ENCODE data around the gene ZBTB1.
"Not testable (repeated sequence)": the region's sequence is repeated elsewhere in the genome, so short reads cannot be mapped to it uniquely, and the experiment has no call there.

Gene ZBTB1

GRCh38 chr14:64496764-64497163 is 7.8 kb upstream of the ZBTB1 start:
- no peak for DNase-seq (ENCODE audit: low read depth)

- no peak for DNase-seq (ENCODE audit: low read depth)
Observed at GRCh38 chr14:64500088-64500487, 4.5 kb upstream of the ZBTB1 start.

DNA sequence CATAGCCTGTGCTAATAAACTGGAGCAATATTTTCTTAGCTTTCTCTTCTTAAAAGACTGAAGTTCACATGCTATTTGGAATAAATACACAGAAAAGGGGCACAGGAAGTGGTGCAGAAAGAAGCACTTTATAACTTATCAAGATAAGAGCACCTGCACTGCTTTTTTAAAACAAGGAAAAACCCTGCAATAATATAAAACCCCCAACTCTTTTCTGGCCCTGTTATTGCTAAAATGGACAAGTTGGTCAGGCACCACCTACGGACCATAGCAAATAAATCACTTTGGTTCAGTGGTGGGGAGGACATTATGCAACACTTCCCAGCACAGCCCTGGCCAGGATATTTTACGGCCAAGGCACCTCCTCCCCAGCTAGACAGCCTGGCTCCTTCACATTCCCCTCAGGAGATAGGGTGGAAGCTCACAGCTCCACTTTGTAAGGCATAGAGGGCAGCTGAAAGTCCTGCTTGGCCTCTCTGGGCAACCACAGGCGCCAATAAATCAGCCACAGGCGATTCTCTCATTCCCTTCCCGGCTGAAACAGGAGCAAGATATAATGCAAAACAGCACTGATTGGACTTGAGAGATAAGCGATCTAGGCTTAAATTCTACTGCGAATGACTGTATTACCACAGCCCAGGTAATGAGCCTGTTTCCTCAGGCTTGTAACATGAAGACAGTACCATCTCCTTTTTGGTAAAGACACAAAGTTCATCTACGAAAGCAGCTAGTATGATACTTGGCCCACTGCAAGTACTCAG is 3.0 kb upstream of the ZBTB1 start:
- DNase-seq (ENCODE audit: low read depth): peak; percentile 62

GRCh38 chr14:64502456-64502855 is 2.1 kb upstream of the ZBTB1 start:
- DNase-seq (ENCODE audit: low read depth): no peak

DNA sequence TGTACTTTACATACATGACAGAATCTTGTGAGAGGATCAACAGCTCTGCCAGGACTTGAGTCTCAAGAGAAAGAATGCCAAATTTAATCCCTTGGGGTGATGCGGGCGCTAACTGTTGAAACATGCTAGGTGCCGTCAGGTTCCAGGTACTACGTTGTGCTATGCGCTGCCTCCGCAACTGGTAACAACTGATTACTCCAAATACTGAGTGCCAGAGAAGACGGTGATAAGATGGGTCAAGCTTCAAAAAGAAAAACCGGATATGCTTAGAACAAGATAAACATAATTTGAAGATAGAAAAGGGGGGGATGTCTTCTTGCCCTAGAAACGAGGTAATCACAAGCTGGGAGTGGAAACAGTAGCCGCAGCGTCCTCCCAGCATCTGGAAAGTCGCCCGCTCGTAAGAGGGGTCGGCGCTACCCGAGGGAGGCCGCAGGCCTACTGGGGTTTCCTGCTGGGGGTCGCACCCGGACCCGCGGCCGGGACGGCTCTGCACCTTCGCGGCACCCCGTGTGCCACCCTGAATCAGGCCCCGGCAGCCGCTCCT is 1.6 kb upstream of the ZBTB1 start:
- DNase-seq (ENCODE audit: low read depth): no peak

DNA sequence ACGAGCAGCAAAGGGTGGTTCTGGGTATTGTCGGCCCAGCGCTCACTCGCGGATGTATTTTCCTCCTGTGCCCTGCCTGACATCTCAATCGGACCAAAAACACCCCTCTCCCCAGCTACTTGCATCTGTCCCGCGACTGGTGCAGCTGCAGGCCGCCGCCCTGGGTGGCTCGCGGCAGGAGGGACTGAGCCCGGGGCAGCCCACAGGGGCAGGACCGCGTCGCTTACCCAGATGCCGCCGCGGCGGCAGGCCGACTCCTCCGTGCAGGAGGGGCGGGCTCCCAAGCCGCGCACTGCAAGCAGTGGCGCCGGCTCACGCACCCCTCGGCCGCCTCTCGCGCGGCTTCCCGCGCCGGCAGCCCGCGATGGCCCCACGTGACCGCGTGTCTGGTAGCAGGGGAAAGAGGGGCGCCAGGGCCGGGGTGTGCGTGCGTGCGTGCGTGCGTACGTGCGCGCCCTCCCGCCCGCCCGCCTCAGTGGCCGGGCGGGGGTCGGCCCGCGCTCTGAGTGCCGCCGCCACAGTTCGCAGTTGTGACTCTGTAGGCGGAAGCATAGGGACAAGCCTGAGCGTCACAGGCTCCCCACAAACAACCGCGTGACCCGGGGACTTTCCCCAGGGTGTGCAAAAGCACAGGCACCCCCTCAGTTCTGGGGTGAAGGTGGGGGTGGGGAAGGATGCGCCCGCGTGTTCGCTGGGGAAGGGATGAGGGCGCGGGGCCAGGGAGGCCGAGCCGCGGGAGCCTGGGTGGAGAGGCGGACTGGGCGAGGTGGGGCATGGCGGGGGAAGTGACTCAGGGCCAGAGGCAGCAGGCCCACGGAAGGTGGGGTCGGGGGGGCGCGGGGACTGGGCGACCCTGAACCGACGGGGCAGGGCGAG is 898 bp upstream of the ZBTB1 start, which contains the start of gene ZBTB25:
Gene ZBTB25 (minus strand): TSS at position 405 of the 876 bp plus-strand sequence. CDS start 13,305 bp downstream, outside the sequence.
- DNase-seq (ENCODE audit: low read depth): peak; percentile 84

DNA sequence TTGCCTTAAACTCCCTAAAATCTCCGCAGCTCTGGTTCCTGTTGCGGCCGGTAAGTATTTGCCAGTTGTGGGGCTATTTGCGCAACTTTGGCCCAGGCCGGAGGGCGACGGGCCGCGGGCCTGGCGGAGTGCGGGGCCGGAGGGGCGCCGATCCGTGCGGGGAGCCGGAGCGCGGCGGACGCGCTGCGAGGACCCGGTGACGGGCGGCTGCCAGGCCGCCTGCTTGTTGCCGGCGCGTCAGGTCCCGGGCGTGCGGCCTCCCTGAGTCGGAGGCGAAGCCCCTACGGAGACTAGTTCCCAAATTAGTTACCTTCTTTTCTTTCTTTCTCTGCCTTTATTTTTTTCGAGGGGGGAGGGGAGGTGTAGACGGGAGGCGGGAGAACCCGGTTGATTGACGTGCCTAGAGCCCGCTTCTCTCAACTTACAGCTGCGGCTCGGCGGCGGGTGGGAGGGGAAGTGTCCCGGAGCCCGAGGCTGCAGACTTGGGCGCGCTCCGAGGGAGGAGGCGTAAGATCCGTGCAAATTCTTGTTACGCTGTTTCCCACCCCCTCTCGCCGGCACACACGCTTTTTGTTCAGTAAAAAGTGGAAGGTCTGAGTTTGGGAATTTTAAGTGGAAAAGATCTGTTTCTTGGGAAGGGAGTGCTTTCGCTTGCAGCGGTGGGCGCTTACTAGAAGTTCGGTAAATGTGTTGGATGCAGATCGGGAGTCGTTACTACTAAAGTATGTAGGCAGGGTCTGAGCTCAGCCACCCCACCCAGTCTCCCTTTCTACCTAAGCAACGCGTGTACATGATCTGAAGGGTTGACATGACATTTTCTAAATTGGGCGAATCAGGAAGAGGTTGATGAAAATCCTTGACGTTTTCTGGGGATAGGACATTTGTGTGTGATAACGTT is 576 bp downstream of the ZBTB1 start:
- DNase-seq (ENCODE audit: low read depth): peak; percentile 69

DNA sequence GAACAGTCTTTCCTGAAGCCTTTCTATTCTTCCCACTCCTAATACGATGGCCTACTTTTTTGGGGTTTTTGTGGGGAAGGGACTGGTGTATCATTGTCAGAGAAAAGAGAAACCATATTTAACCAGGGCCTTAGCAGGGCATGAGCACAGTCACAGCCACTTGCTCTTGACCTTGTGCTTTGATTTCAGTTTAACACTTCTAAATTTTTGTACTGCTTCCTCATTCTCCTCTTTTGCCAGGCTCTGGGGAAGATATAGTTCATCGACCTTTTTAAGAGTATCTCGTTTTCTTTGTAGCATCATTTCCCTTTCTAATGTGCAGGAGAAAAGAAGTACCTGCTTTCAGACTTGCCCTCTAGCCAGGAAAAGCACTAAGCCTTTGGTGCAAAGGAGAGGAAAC is 2.2 kb downstream of the ZBTB1 start:
- no peak for DNase-seq (ENCODE audit: low read depth)

DNA sequence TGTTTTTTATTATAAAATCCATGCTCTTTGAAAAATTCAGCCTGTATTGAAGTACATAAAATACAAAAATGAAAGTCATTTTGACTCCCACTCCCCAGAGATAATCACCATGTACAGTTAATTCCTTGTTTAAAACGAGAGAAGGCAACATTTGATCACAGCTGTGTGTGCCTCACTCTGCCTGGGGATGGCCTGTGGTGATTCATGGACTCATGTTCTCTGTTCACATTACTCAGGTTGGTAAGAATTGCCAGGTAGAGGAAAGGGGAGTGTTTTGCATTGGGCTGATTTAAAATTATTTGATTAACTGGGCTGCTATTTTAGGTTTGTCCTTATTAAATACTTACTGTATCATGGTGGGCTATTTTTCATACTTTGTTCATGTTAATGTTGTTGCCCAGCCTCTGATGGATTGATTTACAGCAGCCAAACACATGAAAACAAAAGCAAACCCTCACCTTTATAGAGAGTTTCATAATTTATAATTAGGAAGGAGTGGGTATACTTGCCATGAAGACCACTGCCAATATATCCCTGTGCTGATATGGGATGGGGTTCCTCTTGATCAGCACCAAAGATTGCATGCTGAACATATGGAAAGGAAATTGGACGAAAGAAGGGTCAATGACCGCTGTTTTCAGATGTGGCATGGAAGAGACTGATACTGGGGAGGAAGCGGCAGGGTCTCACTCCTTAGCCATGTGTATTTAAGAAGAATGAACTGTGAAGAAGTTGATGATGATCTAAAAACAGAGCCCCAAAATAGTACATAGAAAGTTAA is 3.0 kb downstream of the ZBTB1 start:
- no peak for DNase-seq (ENCODE audit: low read depth)

DNA sequence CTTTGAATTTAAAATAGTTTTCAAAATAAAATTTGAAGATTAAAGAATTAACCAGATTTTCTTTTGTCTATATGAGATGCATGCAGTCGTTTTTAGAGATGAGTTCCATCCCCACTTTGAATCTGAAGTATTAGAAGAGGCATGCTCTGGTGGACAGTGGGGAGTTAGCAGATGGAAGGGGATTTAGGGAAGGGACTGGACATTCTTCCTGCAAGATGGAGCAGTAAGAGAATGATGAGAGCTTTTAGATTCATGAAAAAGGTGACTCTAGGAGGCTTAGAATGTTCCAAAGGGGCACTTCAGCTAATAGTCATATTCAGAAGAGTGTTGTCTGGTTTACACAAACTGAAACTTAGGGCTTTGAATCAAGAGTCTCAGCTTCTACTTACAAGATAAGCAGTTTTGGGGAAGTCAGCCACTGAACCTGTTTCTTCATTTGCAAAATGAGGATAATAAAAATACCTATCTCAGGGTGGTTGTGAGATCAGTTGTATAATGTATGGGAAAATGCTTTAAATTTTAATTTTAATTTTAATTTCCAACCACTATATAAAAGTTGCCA is 3.7 kb downstream of the ZBTB1 start:
- no peak for DNase-seq (ENCODE audit: low read depth)

DNA sequence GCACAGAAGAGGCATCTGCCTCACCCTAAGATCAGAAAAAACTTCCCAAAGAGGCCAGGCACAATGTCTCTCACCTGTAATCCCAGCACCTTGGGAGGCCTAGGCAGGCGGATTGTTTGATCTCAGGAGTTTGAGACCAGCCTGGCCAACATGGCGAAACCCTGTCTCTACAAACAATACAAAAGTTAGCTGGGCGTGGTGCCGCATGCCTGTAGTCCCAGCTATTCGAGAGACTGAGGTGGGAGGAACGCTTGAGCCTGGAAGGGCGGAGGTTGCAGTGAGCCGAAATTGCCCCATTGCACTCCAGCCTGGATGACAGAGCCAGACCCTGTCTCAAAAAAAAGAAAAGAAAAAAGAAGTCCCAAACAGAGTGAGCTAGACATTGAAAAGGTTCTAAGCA is 4.5 kb downstream of the ZBTB1 start:
- DNase-seq (ENCODE audit: low read depth): no peak

DNA sequence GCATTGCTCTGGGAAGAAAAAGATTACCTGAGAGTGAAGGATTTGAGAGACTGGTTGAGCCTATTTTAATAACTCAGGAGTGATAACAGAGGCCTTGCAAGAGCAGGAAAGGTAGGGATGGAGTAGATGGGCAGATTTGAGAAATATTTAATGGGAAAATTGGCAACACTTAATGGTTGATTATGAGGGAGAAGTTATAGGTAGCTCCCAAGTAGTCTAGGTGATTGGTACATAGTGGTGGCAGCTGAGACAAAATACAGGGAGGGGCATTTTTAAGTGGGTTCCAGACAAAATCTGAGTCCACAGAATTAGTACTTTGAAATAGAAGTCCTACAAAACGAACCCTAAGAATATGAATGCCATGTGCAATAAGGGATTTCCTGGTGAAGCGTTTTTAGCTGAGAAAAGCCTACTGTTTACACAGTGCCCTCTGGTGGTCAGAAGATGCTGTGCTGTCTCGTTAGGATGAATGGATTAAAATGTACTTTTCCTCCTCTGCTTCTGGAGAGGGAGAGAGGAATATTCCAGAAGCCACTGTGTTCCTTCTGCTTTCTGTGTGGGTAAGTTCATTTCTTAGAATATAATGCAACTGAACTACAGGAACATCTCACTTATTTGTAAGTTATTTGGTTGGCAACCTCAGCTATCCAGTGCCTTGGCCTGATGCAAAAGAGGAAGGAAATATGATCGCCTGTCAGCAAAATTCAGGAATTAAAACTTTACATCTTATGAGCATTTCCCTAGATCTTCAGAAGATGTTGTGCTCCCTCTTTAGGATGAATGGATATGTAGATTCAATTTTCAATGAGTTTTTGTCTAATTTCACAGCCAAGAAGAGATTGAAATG is 6.5 kb downstream of the ZBTB1 start:
- peak; percentile 39 for DNase-seq (ENCODE audit: low read depth)

DNA sequence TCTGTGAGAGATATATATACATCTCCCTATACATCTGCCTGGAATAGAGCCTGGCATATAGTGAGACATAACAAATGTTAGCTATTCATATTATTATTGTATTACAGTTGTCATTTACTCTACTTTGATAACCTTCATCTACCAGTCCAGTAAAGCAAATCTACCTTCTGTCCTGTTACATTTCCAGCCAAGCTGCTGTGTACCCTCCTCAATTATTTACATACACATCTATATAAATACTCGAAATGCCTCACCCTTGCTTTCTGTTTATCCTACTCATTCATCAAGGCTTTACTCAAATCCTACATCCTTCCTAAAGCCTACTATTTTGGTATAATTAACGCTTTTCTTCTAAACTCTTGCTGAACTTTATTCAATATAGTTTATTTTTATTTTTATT is 8.7 kb downstream of the ZBTB1 start:
- no peak for DNase-seq (ENCODE audit: low read depth)

DNA sequence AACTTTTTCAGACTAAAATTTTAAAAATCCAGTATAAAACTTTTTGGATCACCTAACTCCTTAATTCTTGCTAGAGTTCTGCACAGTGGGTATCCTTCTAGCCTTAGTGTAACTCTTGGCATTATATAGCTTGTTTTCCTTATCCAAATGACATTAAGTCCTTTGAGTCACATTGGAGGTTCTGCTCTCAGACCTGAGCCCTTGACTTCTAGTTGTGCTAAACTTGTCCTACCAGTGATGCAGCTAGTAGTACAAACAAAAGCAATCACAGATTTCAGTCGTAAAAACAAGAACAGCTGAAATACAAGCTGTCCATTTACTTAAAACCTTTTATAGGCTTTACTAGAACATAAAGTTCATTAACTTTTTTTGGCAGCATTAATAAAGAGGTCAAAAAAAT is 10.5 kb downstream of the ZBTB1 start:
- DNase-seq (ENCODE audit: low read depth): no peak

- no peak for DNase-seq (ENCODE audit: low read depth)
Observed at GRCh38 chr14:64516969-64517368, 12.4 kb downstream of the ZBTB1 start.

DNA sequence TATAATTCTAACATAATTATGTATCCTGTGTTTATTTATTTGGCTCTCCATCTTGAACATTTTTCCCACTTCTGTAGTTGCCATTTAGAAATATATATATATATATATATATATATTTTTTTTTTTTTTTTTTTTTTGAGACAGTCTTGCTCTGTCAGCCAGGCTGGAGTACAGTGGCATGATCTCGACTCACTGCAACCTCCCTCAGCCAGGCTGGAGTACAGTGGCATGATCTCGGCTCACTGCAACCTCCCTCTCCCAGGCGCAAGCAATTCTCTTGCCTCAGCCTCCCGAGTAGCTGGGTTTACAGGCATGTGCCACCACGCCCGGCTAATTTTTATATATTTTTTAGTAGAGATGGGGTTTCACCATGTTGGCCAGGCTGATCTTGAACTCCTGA is 13.1 kb downstream of the ZBTB1 start:
- not testable (repeated sequence) for DNase-seq (ENCODE audit: low read depth)

GRCh38 chr14:64518229-64518628 is 13.7 kb downstream of the ZBTB1 start:
- DNase-seq (ENCODE audit: low read depth): no peak

DNA sequence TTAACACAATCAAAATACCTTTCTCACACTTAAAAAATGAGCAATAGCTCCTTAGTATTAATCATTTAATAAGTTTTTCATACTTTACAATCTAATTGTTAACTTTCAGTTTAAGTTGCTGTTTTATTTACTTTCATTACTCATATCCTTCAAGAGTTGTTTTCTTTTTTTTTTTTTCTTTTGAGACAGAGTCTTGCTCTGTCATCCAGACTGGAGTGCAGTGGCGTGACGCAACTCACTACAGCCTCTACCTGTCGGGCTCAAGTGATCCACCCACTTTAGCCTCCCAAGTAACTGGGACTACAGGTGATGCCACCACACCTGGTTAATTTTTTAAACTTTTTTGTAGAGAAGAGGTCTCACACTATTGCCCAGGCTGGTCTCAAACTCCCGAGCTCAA is 16.1 kb downstream of the ZBTB1 start:
- no peak for DNase-seq (ENCODE audit: low read depth)

DNA sequence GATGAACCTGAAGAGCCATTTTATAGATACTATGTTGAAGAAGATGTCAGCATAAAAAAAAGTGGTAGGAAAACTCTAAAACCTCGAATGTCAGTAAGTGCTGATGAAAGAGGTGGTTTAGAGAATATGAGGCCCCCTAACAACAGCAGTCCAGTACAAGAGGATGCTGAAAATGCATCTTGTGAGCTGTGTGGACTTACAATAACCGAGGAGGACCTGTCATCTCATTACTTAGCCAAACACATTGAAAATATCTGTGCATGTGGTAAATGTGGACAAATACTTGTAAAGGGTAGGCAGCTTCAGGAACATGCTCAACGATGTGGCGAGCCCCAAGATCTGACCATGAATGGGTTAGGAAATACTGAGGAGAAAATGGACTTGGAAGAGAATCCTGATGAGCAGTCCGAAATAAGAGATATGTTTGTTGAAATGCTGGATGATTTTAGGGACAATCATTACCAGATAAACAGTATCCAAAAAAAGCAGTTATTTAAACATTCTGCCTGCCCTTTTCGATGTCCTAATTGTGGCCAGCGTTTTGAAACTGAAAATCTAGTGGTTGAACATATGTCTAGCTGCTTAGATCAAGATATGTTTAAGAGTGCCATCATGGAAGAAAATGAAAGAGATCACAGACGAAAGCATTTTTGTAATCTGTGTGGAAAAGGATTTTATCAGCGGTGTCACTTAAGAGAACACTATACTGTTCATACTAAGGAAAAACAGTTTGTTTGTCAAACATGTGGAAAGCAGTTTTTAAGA is 18.2 kb downstream of the ZBTB1 start:
- no peak for DNase-seq (ENCODE audit: low read depth)

Data from GM04504 (cell line).